HG03378 (cell line): Measurements from ENCODE around the gene ZNF630.
"Not testable (repeated sequence)": the region's sequence is repeated elsewhere in the genome, so short reads cannot be mapped to it uniquely, and the experiment has no call there.

Experiments used
- ATAC-seq: cut with Tn5 transposase; IDR thresholded peaks from one replicate; pipeline ENCODE4 v1.9.1; 2021; ENCODE audit warnings: mild to moderate bottlenecking, moderate library complexity; ENCODE audit not compliant: unreplicated experiment

ZNF630 gene

GRCh38 chrX:48030237-48030636, 41.2 kb downstream of the ZNF630 start:
- ATAC-seq: no peak

GRCh38 chrX:48028091-48028490, 43.3 kb downstream of the ZNF630 start:
- ATAC-seq: no peak

- not testable (repeated sequence) for ATAC-seq
Observed at GRCh38 chrX:48027545-48027944, 43.9 kb downstream of the ZNF630 start.

- no peak for ATAC-seq
Observed at GRCh38 chrX:48025561-48025960, 45.9 kb downstream of the ZNF630 start.

DNA sequence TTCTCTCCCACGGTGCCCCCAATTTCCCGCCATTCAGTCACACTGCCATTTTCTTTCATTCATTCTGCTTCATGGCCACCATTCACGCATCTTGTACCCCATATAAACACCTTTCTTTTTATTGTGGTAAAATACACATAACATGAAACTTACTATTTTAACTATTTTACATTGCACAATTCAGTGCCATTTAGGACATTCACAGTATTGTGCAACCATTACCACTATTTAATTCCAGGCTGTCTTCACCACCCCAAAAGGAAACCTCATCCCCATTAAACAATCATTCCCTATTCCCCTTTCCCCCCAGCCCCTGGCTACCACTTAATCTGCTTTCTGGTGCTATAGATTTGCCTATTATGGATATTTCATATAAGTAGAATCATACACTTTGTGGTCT, 48.7 kb downstream of the ZNF630 start:
- ATAC-seq: no peak

DNA sequence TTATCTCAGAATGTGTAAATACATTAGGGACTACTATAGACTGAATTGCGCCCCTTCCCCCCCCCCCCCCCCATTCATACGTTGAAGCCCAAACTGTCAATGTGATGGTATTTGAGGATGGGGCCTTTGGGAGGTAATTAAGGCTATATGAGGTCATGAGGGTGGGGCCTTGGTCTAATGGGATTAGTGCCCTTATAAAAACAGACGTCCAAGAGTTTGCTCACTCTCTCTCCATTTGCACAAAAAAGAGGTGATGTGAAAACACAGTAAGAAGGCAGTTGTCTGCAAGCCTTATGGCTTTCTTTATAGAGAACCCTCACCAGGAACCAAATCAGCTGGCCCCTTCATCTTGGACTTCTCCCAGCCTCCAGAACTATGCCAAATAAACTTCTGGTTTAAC, 49.3 kb downstream of the ZNF630 start:
- no peak for ATAC-seq

DNA sequence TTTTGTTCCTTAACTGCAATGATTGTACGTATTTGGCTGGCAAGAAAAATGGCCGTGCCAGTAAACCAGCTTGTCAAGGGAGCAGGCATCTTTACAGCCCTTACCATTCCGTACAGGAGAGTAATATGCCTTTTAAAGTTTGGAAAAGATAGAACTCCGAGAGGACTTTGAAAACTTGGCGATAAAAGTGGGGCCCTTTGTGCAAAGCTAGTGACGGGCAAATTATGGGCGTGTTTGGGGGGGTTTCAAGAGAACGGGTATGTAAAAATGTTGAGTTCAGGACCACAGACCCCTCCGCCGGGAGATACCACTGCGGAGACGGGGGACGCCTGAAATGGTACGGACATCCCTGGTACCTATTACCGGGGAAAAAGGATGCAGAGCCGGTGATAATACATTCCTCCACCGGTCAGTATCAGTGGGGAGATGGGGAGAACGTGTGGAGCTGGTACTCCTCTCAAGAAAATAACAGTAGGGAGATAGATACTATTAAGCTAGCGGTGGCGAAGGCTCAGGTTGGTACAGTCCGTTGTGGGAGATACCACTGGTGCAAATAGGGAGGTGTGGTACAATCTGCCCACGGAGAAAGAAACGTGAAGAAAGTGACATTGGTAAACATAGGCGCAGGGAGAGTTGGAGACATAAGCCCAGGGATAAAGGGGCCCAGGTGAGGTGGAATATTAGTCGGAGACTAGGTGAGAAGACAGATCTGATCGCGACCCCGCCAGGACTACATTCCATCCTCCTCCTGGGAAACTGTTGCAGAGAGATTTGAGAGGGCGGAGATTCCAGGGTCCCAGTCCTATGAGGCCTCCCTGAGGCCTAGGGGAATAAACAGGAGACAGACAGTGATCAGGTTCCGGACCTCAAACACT, 50.2 kb downstream of the ZNF630 start:
- peak; percentile 41 for ATAC-seq

GRCh38 chrX:48020472-48020871, 51.0 kb downstream of the ZNF630 start:
- not testable (repeated sequence) for ATAC-seq

- not testable (repeated sequence) for ATAC-seq
Observed at GRCh38 chrX:48019892-48020291, 51.5 kb downstream of the ZNF630 start.

DNA sequence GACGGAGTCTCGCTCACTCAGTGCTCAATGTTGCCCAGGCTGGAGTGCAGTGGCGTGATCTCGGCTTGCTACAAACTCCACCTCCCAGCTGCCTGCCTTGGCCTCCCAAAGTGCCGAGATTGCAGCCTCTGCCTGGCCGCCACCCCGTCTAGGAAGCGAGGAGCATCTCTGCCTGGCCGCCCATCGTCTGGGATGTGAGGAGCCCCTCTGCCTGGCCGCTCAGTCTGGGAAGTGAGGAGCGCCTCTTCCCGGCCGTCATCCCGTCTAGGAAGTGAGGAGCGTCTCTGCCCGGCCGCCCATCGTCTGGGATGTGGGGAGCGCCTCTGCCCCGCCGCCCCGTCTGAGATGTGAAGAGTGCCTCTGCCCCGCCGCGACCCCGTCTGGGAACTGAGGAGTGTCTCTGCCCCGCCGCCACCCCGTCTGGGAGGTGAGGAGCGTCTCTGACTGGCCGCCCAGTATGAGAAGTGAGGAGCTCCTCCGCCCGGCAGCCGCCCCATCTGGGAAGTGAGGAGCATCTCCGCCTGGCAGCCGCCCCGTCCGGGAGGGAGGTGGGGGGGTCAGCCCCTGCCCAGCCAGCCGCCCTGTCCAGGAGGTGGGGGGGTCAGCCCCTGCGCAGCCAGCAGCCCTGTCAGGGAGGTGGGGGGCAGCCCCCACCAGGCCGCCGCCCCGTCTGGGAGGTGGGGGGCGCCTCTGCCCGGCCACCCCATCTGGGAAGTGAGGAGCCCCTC, 54.7 kb downstream of the ZNF630 start:
- ATAC-seq: not testable (repeated sequence)

DNA sequence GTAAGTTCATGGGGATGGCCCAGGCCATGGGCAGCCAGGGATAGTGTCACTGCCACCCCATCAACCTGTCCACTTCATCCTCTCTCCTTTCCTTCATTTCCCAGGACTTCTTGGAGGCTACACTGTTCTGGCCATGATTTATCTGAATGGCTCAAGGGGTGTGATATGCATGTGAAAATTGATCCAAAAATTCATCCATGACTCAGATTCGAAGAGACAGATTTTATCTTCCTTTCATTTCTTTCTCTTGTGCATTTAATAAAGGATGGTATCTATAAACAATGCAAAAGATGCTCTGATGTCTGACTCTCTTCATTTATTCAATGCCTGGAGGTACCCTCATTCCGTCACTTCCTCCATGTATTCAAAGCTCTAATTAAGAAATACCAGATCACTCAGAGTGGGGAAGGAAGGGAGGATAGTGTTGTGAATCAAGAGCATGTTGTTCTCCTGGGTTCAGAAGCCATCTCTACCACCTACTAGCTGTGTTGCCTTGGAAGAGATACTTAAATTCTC, 61.9 kb downstream of the ZNF630 start:
- ATAC-seq: not testable (repeated sequence)
